DND-41 (cell line): Measurements from ENCODE around the gene PRKCD.

ENCODE experiments used
- EZH2 ChIP-seq: IDR thresholded peaks from 3 replicates; pipeline ENCODE4 v1.6.1; 2012; ENCODE audit warnings: borderline replicate concordance, low read depth, mild to moderate bottlenecking, moderate library complexity, low read length, inconsistent platforms; ENCODE audit not compliant: severe bottlenecking
- TF ChIP-seq, protein P1 (sequence below): IDR thresholded peaks from 2 replicates; pipeline ENCODE4 v1.5.1; 2012; ENCODE audit warnings: borderline replicate concordance, low read length, moderate library complexity, mild to moderate bottlenecking; ENCODE audit not compliant: poor library complexity, severe bottlenecking; ENCODE audit errors: extremely low read depth

DNA sequence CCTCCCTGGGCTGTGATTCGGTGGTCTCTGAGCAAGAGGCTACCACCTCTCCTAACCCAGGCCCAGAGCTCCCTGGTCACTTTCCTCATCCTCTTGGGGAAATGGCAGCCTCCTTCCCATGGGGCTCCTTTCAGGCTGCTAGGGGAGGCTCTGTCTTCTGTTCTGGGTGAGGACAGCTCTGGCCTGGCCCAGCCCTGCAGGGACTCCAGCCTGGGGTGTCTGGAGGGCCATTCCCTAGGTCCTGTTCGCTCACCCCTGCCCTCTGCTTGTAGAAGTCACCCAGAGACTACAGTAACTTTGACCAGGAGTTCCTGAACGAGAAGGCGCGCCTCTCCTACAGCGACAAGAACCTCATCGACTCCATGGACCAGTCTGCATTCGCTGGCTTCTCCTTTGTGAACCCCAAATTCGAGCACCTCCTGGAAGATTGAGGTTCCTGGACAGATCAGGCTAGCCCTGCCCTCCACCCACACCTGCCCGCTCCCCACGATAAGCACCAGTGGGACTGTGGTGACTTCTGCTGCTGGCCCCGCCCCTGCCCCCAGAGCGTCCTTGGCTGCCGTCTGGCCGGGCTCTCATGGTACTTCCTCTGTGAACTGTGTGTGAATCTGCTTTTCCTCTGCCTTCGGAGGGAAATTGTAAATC, 30.9 kb downstream of the PRKCD start:
- TF ChIP-seq, protein P1, sequence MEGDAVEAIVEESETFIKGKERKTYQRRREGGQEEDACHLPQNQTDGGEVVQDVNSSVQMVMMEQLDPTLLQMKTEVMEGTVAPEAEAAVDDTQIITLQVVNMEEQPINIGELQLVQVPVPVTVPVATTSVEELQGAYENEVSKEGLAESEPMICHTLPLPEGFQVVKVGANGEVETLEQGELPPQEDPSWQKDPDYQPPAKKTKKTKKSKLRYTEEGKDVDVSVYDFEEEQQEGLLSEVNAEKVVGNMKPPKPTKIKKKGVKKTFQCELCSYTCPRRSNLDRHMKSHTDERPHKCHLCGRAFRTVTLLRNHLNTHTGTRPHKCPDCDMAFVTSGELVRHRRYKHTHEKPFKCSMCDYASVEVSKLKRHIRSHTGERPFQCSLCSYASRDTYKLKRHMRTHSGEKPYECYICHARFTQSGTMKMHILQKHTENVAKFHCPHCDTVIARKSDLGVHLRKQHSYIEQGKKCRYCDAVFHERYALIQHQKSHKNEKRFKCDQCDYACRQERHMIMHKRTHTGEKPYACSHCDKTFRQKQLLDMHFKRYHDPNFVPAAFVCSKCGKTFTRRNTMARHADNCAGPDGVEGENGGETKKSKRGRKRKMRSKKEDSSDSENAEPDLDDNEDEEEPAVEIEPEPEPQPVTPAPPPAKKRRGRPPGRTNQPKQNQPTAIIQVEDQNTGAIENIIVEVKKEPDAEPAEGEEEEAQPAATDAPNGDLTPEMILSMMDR = no peak
- no peak for TF ChIP-seq EZH2
